Psoas muscle (tissue), 8 donors: ENCODE data around the gene PACSIN2. TPM values are rescaled to one million over a fixed set of nuclear protein-coding genes. Genes with fewer than 3 reads are reported as not detected.

Source experiments
- ATAC-seq, 4 donors: fragments of 200-7000 bp; cut with Tn5 transposase; one replicate each; pipeline ENCODE4 v1.9.1; 2020; ENCODE audit warnings: moderate library complexity in 3 of 4, mild to moderate bottlenecking in 2 of 4
- DNase-seq, 2 donors: peaks; one replicate each; pipeline ENCODE4 v3.0.0-alpha.2; 2020
- H3K27ac ChIP-seq: fragments of 200-600 bp; one replicate; pipeline ENCODE4 v1.8.0; 2022
- H3K27me3 ChIP-seq, 3 donors: fragments of 200-600 bp in 1 of 3; one replicate each; pipeline versions ENCODE4 v1.6.1 to v1.8.0; 2013 to 2022; ENCODE audit warnings: low read length in 2 of 3, mild to moderate bottlenecking in 2 of 3, moderate library complexity in 1 of 3; ENCODE audit not compliant: insufficient read depth in 3 of 3
- H3K36me3 ChIP-seq, 2 donors: fragments of 200-600 bp in 1 of 2; one replicate each; pipeline versions ENCODE4 v1.6.1 to v1.8.0; 2013 to 2022; ENCODE audit warnings: low read depth in 1 of 2, mild to moderate bottlenecking in 1 of 2, moderate library complexity in 1 of 2; ENCODE audit not compliant: insufficient read depth in 1 of 2
- H3K4me1 ChIP-seq: fragments of 200-600 bp; one replicate; pipeline ENCODE4 v1.8.0; 2022
- H3K4me3 ChIP-seq: fragments of 200-600 bp; one replicate; pipeline ENCODE4 v1.8.0; 2022; ENCODE audit warnings: mild to moderate bottlenecking
- H3K9me3 ChIP-seq: fragments of 200-600 bp; one replicate; pipeline ENCODE4 v1.8.0; 2022
- CTCF ChIP-seq: fragments of 200-600 bp; IDR thresholded peaks from one replicate; pipeline ENCODE4 v1.8.0; 2022; ENCODE audit warnings: antibody characterized with exemption
- WGBS, 3 donors: extraction: QIAGEN DNeasy Blood & Tissue Kit; methylation state at CpG; one replicate each; pipeline versions ENCODE4 v1.1.6 to v1.1.7; 2013; 5-methylcytosine and 5-hydroxymethylcytosine counted together
- intact Hi-C, 2 donors: fragments of 100-400 bp; cut with DNase I; formaldehyde crosslinking; loops; one replicate each; pipeline versions ENCODE4 v1.11.0 to v1.14.2; 2022
- polyA plus RNA-seq, 3 donors: library from polyadenylated mRNA; stranded (reverse); fragments of 200-250 nt; gene quantifications; one replicate each; pipeline ENCODE4 v1.2.3, GENCODE V29; 2013
- total RNA-seq, 4 donors: library from RNA; stranded (reverse); fragmentation: NEBNext Ultra II Directional in 2 of 4; extraction: Animal tissue kit (Norgen Biotek cat#: 25700) in 2 of 4; gene quantifications; one replicate each; pipeline versions ENCODE4 v1.2.1 to v1.2.4, GENCODE V29; 2021 to 2023
- donor health status: healthy with polysubstance abuse.
- donor health status: DM: no; HTN: no; CAD: no; lungs with moderate emphysema.
- donor health status: Bipolar disorder and iron deficiency.
- donor health status: healthy.
- donor health status: DM: yes; HTN: yes; CAD: no.
- donor health status: DM: no; HTN: no; CAD: no.
- donor health status: DM: no; HTN: no; CAD: no.
- donor health status: DM: yes; HTN: yes; CAD: no.

The PACSIN2 gene
- total and polyA plus RNA-seq, 7 donors, result 21.0 to 52.2 (median 31.4) TPM

GRCh38 chr22:42892571-42893316, 122.2 kb downstream of the PACSIN2 start:
- Histone ChIP-seq H3K4me3 (no peak overlapping the region), H3K36me3 (peaks cover 0 to 29% of the 10 kb centered on the region in 2 donors), H3K27me3 (no peaks in the 10 kb centered on the region), H3K9me3 (no peaks in the 10 kb centered on the region), H3K27ac (peak overlapping the region; percentile 92), H3K4me1 (peaks cover 45% of the 10 kb centered on the region)
- peak; percentile 79 to 88 (median 82) for ATAC-seq
- no peak for DNase-seq
- intact Hi-C loops, result no loop called here
- TF ChIP-seq CTCF, result no peak
- WGBS, 3 donors, result 28 to 43% (median 32%) methylated on average over 10 of the region's 10 CpGs

GRCh38 chr22:42892156-42892555, 122.8 kb downstream of the PACSIN2 start:
- intact Hi-C loops, result no loop called here
- H3K4me1 ChIP-seq, result peaks cover 45% of the 10 kb centered on the region
- H3K36me3 ChIP-seq, result peaks cover 0 to 35% of the 10 kb centered on the region in 2 donors
- no peak for TF ChIP-seq CTCF
- H3K4me3 ChIP-seq, result no peak overlapping the region
- ATAC-seq (peak in 3 of 4 donors; percentile 36 to 59 (median 40)), DNase-seq (no peak)
- H3K27ac ChIP-seq, result peak overlapping the region; percentile 92
- no peaks in the 10 kb centered on the region for H3K9me3 ChIP-seq
- H3K27me3 ChIP-seq, result no peaks in the 10 kb centered on the region
- whole genome bisulfite sequencing, 3 donors, result 68 to 76% (median 68%) methylated on average over 9 of the region's 9 CpGs

- 95 to 98% (median 96%) methylated on average over 3 of the region's 3 CpGs for WGBS, 3 donors
- Histone ChIP-seq H3K27ac (peak overlapping the region; percentile 92), H3K9me3 (no peaks in the 10 kb centered on the region), H3K4me1 (peaks cover 44% of the 10 kb centered on the region), H3K27me3 (no peaks in the 10 kb centered on the region), H3K4me3 (no peak overlapping the region), H3K36me3 (peaks cover 0 to 40% of the 10 kb centered on the region in 2 donors)
- intact Hi-C loops, result no loop called here
- no peak for TF ChIP-seq CTCF
- ATAC-seq, result no peak
- DNase-seq, result no peak
These were observed 123.3 kb downstream of the PACSIN2 start for GRCh38 chr22:42891696-42892095.

GRCh38 chr22:42891008-42891407, 123.9 kb downstream of the PACSIN2 start:
- intact Hi-C loops, result no loop called here
- H3K4me1 ChIP-seq, result peaks cover 37% of the 10 kb centered on the region
- TF ChIP-seq CTCF, result no peak
- H3K27ac ChIP-seq, result no peak overlapping the region
- no peaks in the 10 kb centered on the region for H3K9me3 ChIP-seq
- no peaks in the 10 kb centered on the region for H3K27me3 ChIP-seq
- H3K4me3 ChIP-seq, result no peak overlapping the region
- DNase-seq, result no peak
- H3K36me3 ChIP-seq, result peaks cover 0 to 46% of the 10 kb centered on the region in 2 donors
- 91 to 95% (median 94%) methylated on average over 13 of the region's 13 CpGs for WGBS, 3 donors
- no peak for ATAC-seq
